ENCODE data around the gene MBP.

MBP gene

GRCh38 chr18:77133051-77133834, 660 bp upstream of the MBP start:
- no peak for TF ChIP-seq TCF4 (CRISPR knock-in tag; IDR thresholded peaks at IDR 0.05; ENCODE audit: borderline replicate concordance)
- TF ChIP-seq OSR1 (CRISPR knock-in tag; IDR thresholded peaks at IDR 0.05) = no peak
- no peak for TF ChIP-seq BACH2 (CRISPR knock-in tag; IDR thresholded peaks at IDR 0.05; ENCODE audit: borderline replicate concordance)
- TF ChIP-seq ISL1 (CRISPR knock-in tag; IDR thresholded peaks at IDR 0.05) = no peak
- no peak for TF ChIP-seq PPARA (CRISPR knock-in tag; IDR thresholded peaks at IDR 0.05; ENCODE audit: borderline replicate concordance)
- TF ChIP-seq ZNF70 (CRISPR knock-in tag; IDR thresholded peaks at IDR 0.05) = no peak
- no peak for TF ChIP-seq ZNF8 (CRISPR knock-in tag; IDR thresholded peaks at IDR 0.05)
- no peak for TF ChIP-seq TOX (CRISPR knock-in tag; IDR thresholded peaks at IDR 0.05; ENCODE audit: borderline replicate concordance)
- no peak for TF ChIP-seq ESRRG (CRISPR knock-in tag; IDR thresholded peaks at IDR 0.05)
- TF ChIP-seq CSDC2 (CRISPR knock-in tag; IDR thresholded peaks at IDR 0.05) = no peak
- TF ChIP-seq CSRNP3 (CRISPR knock-in tag; IDR thresholded peaks at IDR 0.05) = no peak
- ATAC-seq = no peak

GRCh38 chr18:77131652-77132368, 773 bp downstream of the MBP start:
- ATAC-seq = peak; percentile 64
- TF ChIP-seq CSDC2 (CRISPR knock-in tag; IDR thresholded peaks at IDR 0.05) = 0 out of 2 replicates have a peak, but pooled peaks have one; percentile 61
- no peak for TF ChIP-seq SNAI2 (CRISPR knock-in tag; IDR thresholded peaks at IDR 0.05)

GRCh38 chr18:77131100-77131651, 1.4 kb downstream of the MBP start:
- TF ChIP-seq ARNTL (CRISPR knock-in tag; IDR thresholded peaks at IDR 0.05; ENCODE audit: borderline replicate concordance, low read depth) (no peak), ZNF8 (CRISPR knock-in tag; IDR thresholded peaks at IDR 0.05) (no peak), CSDC2 (CRISPR knock-in tag; IDR thresholded peaks at IDR 0.05) (no peak), BACH2 (CRISPR knock-in tag; IDR thresholded peaks at IDR 0.05; ENCODE audit: borderline replicate concordance) (no peak), ISL1 (CRISPR knock-in tag; IDR thresholded peaks at IDR 0.05) (no peak), TCF4 (CRISPR knock-in tag; IDR thresholded peaks at IDR 0.05; ENCODE audit: borderline replicate concordance) (no peak), GLIS3 (CRISPR knock-in tag; IDR thresholded peaks at IDR 0.05) (no peak), ZFP30 (CRISPR knock-in tag; IDR thresholded peaks at IDR 0.05) (no peak), TSHZ2 (CRISPR knock-in tag; IDR thresholded peaks at IDR 0.05) (no peak), RARB (CRISPR knock-in tag; IDR thresholded peaks at IDR 0.05) (no peak), POU6F1 (CRISPR knock-in tag; IDR thresholded peaks at IDR 0.05; ENCODE audit: borderline replicate concordance, low read depth) (no peak), ZC3H10 (CRISPR knock-in tag; IDR thresholded peaks at IDR 0.05) (no peak), CREB5 (CRISPR knock-in tag; IDR thresholded peaks at IDR 0.05; ENCODE audit: low read depth) (no peak), TOX (CRISPR knock-in tag; IDR thresholded peaks at IDR 0.05; ENCODE audit: borderline replicate concordance) (no peak)
- ATAC-seq = no peak

Data from SK-N-SH treated with all-trans-retinoic acid at 6 μM for 48 hours (cell line).